SK-N-MC (cell line): ENCODE data around the gene ZNF664.

Experiments used
- EZH2 ChIP-seq: fragments of 200-600 bp; sonication (generic); IDR thresholded peaks from one replicate; pipeline ENCODE4 v1.6.1; 2017; ENCODE audit warnings: antibody characterized with exemption
- POLR2AphosphoS5 ChIP-seq: IDR thresholded peaks from 2 replicates; pipeline ENCODE4 v1.6.1; 2012; ENCODE audit warnings: mild to moderate bottlenecking, low read depth, low read length, borderline replicate concordance

DNA sequence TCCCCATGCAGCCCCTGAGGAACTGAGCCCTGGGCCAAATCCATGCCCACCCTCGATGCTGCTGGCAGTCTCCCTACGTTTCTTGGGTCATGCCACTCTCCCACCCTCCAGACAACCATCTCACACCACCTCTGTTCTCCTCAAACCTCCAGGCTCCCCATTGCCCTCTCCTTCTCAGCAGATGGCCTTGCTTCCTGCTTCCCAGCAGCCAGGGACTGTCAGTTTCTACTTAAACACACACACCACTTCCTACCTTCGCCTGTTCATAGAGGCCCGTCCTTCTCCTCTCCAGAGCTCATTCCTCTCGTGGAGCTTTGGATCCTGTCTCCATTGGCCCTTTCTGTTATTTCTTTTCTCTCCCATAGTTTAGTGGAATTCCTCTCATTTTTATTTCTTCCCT, 27.1 kb downstream of the ZNF664 start:
- TF ChIP-seq EZH2: no peak
- TF ChIP-seq POLR2AphosphoS5: no peak
